GM18870 (cell line): ENCODE results near the gene NCK2.

ENCODE experiments used
- ATAC-seq: cut with Tn5 transposase; IDR thresholded peaks from one replicate; pipeline ENCODE4 v1.9.1; 2021; ENCODE audit warnings: moderate library complexity; ENCODE audit not compliant: unreplicated experiment

NCK2 gene

GRCh38 chr2:105734762-105735538, 9.8 kb upstream of the NCK2 start:
- no peak for ATAC-seq

GRCh38 chr2:105736145-105736544, 8.6 kb upstream of the NCK2 start:
- no peak for ATAC-seq

GRCh38 chr2:105737980-105738657, 6.6 kb upstream of the NCK2 start:
- ATAC-seq = no peak

- no peak for ATAC-seq
Observed at GRCh38 chr2:105738658-105739241, 6.0 kb upstream of the NCK2 start.

GRCh38 chr2:105739426-105739825, 5.3 kb upstream of the NCK2 start:
- ATAC-seq = no peak

GRCh38 chr2:105739944-105740530, 4.7 kb upstream of the NCK2 start:
- ATAC-seq = no peak

GRCh38 chr2:105741174-105741573, 3.5 kb upstream of the NCK2 start:
- ATAC-seq = no peak

GRCh38 chr2:105741617-105742016, 3.1 kb upstream of the NCK2 start:
- no peak for ATAC-seq

- no peak for ATAC-seq
Observed at GRCh38 chr2:105744091-105744908, 412 bp upstream of the NCK2 start.

- peak; percentile 84 for ATAC-seq
Observed at GRCh38 chr2:105746177-105747080, 1.7 kb downstream of the NCK2 start.

- no peak for ATAC-seq
Observed at GRCh38 chr2:105747254-105747894, 2.7 kb downstream of the NCK2 start.

GRCh38 chr2:105747991-105748390, 3.3 kb downstream of the NCK2 start:
- ATAC-seq = no peak

GRCh38 chr2:105748566-105748965, 3.9 kb downstream of the NCK2 start:
- no peak for ATAC-seq

- ATAC-seq = no peak
Observed at GRCh38 chr2:105749583-105750400, 5.1 kb downstream of the NCK2 start.

GRCh38 chr2:105750735-105751134, 6.0 kb downstream of the NCK2 start:
- no peak for ATAC-seq

- no peak for ATAC-seq
Observed at GRCh38 chr2:105751272-105751671, 6.6 kb downstream of the NCK2 start.

- no peak for ATAC-seq
Observed at GRCh38 chr2:105752691-105753358, 8.1 kb downstream of the NCK2 start.

GRCh38 chr2:105753380-105753779, 8.7 kb downstream of the NCK2 start:
- ATAC-seq = no peak
